Measurements from ENCODE around the gene MLIP.

Gene MLIP

DNA sequence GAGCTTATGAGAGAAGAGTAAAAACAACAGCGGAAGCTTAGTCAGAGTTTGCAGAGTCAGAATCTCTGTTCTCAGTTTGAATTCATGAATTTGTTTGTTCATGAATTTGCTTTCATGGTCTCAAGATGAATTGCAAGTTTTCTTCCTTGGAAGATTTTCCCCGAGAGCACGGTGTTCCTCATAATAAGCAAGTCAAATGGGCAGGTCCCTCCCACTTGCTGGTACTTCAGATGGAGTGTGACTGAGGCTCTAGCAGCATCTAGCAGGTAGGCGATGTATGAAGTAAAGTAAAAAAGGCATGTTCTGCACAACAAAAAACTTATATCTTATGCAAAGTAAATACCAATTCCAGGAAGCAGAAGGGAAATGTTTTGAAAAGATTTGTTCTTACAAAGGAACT is 15.5 kb upstream of the MLIP start:
- DNase-seq (ENCODE audit: low read depth in 2 of 2) = no peak

DNA sequence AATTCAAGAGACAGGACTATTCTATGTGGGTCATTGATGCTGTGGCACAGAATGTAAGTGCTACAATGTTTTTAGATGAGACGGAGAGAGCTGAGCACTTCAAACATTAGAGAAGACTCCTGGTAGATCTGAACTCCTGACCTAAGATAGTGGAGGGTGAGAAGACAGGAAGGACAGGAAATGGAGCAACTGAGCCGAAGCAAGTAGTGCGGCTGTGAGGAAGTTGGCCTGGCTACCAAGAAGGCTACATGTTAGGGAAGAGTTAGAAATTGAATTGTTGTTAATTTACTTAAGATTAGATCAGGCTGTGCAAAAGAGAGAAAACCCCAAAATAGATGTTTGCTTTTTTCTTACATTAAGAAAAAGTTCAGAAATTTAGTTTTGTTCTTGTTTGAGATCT is 14.4 kb upstream of the MLIP start:
- DNase-seq (ENCODE audit: low read depth in 2 of 2) = no peak

DNA sequence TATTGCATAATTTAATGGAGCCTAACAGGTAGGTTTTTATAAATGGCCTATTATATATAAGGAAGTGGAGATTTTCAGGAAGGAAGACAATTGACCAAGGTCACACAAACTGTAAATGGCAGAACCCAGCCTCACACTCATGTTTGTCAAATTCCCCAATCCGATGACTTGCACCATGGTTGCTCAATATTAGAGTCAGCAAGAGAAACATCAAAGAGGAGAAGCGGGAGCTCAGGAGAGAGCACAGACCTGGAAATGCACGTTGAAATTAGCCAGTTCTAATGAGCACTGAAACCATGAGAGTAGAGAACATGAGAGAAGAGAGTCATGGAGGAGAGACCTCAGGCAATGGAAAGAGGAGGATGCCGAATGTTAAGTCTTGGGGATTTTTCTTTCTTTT is 13.5 kb upstream of the MLIP start:
- no peak for DNase-seq (ENCODE audit: low read depth in 2 of 2)

- no peak for DNase-seq (ENCODE audit: low read depth in 2 of 2)
Measured at GRCh38 chr6:54098450-54099044, 12.7 kb upstream of the MLIP start.

- DNase-seq (ENCODE audit: low read depth in 2 of 2) = no peak
Measured at GRCh38 chr6:54099225-54099624, 12.0 kb upstream of the MLIP start.

- no peak for DNase-seq (ENCODE audit: low read depth in 2 of 2)
Measured at GRCh38 chr6:54100411-54101006, 10.7 kb upstream of the MLIP start.

GRCh38 chr6:54102238-54102637 is 9.0 kb upstream of the MLIP start:
- DNase-seq (ENCODE audit: low read depth in 2 of 2) = no peak

GRCh38 chr6:54103497-54103896 is 7.7 kb upstream of the MLIP start:
- no peak for DNase-seq (ENCODE audit: low read depth in 2 of 2)

DNA sequence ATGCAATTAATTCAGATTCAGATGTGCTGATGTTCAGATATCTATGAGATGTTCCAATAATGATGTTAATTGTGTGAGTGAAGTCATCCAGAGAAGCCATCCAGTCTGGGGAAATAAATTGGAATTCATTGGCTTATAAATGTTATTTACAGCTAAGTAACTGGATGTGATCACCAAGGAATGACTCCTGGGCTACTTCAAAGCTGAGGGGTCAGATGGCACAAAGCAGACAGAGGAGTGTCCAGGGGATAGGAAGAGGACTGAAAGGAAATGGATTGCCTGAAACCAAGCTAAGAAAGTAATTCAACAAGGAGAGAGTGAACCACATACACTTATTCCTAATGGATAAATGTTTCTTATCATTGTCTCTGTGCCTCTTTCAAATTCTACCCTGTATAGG is 4.5 kb upstream of the MLIP start:
- no peak for DNase-seq (ENCODE audit: low read depth in 2 of 2)

DNA sequence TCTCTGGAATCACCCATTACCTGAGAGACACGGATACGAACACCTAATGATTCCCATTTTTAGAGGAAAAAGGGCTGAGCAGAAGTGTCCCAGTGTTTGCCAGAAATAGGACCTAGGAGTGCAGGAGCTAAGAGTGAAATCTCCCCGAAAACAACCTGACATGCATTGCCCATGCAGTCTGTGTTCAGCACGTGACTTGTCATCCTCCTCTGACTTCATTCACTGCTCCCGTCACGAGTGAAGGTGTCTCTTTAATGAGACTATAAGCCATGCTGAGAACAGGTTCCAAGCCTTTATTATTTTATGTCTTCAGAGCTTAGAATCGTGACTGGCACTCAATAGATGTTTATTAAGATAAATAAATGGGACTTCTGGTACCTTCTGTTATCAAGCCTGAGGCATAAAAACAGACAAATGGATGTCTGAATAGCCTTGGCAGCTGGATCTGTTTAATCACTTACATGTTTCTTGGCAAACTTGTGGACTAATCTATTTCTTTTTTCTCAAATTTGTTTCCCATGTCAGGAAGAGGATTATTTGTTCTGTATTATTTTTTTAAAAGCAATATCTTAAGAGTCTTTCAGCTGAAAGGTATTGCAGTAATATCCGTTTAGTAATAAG is 3.7 kb upstream of the MLIP start:
- DNase-seq (ENCODE audit: low read depth in 2 of 2) = no peak

- DNase-seq (ENCODE audit: low read depth in 2 of 2) = no peak
Measured at GRCh38 chr6:54108271-54108670, 3.0 kb upstream of the MLIP start.

GRCh38 chr6:54109586-54109985 is 1.7 kb upstream of the MLIP start:
- DNase-seq (ENCODE audit: low read depth in 2 of 2) = no peak

GRCh38 chr6:54112151-54112650 is 958 bp downstream of the MLIP start:
- DNase-seq (ENCODE audit: low read depth in 2 of 2) = no peak

DNA sequence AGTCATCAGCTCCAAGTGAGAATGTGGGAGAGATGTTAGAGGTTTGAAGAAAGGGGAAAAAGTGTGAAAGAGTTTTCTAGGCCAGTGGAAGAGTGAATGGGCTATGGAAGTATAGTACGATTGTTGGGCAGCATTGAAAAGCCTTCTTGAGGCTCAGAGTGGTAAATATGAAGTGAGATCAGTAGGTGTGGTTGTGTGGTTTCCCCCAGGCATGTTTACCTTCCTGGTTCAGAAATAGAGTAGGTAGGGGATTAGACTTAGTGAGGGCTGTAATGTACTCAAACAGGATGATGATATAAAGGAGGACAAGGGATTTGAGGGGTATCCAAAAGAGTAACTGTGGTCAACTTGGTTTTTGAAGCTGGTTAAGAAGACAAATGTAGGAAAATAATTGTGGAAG is 3.7 kb downstream of the MLIP start:
- DNase-seq (ENCODE audit: low read depth in 2 of 2) = no peak

DNA sequence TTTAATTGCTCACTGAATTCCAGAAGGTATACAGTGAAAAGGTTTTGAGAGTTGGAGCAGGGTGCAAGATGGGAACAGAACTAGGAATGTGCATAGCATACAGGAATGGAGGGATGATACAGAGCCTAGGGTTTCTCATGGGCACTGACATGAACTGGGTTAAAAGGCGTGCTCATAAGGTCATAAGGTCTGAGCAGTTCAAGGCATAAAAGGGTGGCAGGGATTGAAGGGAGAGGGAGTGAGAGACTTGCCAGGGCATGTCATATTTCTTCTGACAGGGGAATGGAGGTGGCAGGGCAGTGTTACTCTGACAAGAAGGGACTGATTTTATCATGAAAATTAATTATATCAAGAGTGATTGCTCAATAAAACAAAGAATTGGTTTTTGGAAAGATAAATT is 4.7 kb downstream of the MLIP start:
- DNase-seq (ENCODE audit: low read depth in 2 of 2) = no peak

DNA sequence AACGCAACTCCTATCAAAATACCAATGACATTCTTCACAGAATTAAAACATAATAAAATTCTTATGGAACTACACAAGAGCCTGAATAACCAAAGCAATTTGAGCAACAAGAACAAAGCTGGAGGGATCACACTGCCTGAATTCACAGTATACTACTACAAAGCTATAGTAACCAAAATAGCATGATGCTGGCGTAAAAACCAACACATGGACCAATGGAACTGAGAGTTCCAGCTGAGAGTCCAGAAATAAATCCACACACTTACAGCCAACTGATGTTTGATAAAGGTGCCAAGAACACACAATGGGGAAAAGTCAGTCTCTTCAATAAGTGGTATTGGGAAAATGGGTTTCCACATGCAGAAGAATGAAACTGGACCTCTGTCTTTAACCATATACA is 6.9 kb downstream of the MLIP start:
- DNase-seq (ENCODE audit: low read depth in 2 of 2) = no peak

- DNase-seq (ENCODE audit: low read depth in 2 of 2) = no peak
Measured at GRCh38 chr6:54125493-54125892, 14.2 kb downstream of the MLIP start.

- no peak for DNase-seq (ENCODE audit: low read depth in 2 of 2)
Measured at GRCh38 chr6:54130179-54130578, 18.9 kb downstream of the MLIP start.

GRCh38 chr6:54132587-54132986 is 21.3 kb downstream of the MLIP start:
- no peak for DNase-seq (ENCODE audit: low read depth in 2 of 2)

- no peak for DNase-seq (ENCODE audit: low read depth in 2 of 2)
Measured at GRCh38 chr6:54133186-54133585, 21.9 kb downstream of the MLIP start.

- DNase-seq (ENCODE audit: low read depth in 2 of 2) = no peak
Measured at GRCh38 chr6:54134935-54135334, 23.7 kb downstream of the MLIP start.

GRCh38 chr6:54135665-54136369 is 24.6 kb downstream of the MLIP start:
- no peak for DNase-seq (ENCODE audit: low read depth in 2 of 2)

DNA sequence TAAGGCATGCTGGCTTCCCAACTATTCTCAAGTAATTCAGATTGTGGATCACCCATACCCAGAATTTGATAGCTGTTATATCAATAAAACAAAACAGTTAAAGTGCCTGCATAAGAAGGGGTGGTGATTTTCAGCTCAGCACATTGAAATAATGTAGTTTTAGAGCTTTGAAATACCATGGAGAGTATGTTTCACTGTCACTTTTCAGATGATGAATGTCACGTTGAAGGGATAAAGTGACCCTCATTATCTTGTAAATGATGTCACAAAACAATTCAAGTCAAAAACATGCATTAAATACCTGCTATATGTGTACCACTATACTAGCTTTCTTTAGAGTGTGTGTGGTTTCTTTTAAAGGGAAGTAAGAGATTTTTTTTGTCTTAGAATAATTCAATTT is 27.6 kb downstream of the MLIP start:
- DNase-seq (ENCODE audit: low read depth in 2 of 2) = no peak

Data from stimulated activated CD4-positive, alpha-beta T cell treated with anti-CD3 and anti-CD28 coated beads, Interleukin-12 subunit alpha, Interleukin-12 subunit beta, amount 100 ng/mL, for 24 hours (primary cell).